CD4-positive, alpha-beta T cell treated with Interleukin-4 for 1 hour (primary cell): ENCODE results near the gene CIBAR2.

Source experiments
- DNase-seq, 2 donors: peaks; one replicate each; pipeline ENCODE4 v3.0.0-alpha.2; 2020 to 2022

Gene CIBAR2

DNA sequence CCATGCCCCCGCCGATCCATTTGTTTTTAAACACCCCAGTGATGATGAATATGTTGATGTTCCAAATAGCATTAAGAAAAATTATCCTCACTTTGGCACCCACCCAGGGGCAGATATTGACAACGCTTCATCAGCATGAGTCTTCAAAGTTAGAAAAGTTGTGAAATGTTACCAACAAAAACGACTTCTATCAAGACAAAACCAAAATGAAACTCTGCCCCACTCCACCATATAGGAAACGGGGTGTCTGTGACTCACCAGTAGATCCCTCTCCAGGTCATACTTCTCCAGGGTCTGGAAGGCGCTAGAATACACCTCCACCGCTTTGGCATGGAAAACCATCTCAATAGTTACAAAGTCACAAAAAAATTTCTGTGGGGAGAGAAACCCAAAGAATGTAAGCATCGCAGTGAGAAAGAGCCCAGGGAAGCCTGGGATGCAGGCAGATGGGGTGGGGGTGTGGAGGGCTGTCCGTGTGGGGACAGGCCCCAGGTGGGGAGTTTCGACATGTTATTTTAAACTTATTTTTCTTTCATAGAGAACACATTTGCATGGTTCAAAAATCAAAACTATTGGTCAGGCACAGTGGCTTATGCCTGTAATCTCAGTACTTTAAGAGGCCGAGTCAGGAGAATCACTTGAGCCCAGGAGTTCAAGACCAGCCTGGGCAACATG lies 10.2 kb downstream of the CIBAR2 start:
- no peak for DNase-seq

DNA sequence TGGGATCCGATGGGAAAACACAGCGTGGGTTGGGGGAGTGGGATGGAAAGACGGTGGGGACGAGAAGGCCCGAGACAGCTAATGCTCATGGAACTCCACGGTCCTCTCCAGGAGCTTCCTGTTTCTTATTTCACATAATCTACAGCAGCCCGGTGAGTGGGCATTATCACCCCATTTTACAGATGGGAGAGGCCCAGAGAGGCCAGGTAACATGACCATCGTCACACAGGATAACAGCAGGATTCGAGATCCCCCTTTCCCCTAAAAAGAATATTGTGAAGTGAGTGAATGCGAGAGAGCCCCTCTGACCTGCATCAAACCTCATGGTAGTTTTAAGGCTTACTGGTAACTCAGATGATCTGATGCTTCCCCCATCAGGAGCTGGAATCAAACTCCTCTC lies 12.0 kb downstream of the CIBAR2 start:
- no peak for DNase-seq

DNA sequence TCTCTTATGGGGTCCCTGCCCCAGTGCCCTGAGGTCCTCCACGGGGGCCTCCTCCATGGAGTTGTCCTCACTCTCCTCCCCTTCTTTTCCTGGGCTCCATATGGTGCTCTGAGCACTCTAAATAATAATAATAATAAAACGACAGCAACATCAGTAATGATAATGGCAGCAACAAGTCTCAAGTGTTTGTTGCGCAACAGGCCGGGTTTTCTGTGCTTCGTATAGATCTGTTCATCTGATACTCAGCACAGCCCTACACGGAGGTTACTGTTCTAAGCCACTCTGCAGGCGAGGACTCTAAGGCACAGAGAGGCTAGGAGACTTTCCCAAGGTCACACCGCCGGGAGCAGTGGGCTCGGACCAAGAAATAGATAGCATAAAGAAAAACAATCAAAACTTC lies 13.7 kb downstream of the CIBAR2 start:
- no peak for DNase-seq

DNA sequence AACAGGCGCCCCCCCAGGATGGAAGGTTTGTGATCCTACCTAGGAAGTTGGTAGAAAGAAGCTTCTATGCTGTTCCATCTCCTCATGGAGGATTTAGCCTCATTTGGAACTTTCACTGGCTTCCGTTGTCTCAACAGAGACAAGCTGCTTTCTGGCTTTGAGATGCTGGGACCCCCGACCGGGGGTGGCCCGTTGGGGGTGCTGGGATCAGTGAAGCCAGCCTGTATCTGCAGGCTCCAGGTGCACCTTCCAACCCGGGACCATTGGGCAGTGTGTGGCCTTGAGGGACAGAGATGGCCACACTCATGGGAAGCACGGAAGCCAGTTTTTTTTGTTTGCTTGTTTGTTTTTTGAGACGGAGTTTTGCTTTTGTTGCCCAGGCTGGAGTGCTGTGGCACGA lies 15.4 kb downstream of the CIBAR2 start:
- no peak for DNase-seq

DNA sequence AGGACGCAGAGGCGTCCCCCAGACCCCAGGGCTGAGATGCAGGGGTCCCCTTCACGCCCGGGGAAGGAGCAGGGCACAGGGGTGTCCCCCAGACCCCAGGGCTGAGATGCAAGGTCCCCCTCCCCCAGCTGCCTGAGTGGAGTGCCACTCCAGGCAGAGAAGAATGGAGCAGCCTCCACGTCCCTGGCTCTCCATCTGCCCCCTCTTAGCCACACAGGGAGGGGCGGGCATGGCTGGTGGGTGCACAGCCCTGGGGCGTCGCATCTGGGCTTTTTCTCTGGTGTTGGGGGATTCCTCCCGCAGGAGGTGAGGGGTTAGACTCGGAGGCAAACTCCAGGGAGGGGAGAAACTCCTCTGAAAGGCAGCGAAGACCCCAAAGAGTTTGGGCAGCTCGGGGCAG lies 17.5 kb downstream of the CIBAR2 start:
- no peak for DNase-seq

DNA sequence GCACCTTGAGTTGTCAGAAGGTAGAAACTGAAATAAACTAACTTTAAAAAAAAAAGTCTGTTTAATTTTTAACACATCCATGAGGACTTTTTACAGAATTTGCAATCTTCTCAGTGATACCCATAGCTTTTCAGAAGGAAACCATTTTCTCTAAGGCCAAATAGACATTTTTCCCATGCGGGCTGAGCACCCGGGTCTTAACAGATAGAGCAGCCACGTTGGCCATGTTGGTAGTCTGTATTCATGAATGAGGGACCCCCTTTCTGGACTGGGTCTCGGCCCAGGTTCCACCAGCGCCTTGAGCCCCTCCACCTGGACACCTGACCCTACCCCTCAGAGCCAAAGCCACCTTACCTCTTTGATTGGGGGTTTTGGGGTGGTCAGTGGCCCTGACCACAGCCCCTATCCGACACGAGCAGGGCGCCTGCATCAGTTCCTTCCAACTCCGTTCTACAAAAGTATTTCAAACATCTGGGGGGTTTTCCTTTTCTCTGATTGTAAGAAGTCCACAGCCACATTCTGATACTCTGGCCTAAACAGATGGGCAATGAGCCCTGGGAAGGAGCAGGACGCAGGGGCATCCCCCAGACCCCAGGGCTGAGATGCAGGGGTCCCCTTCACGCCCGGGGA lies 18.0 kb downstream of the CIBAR2 start:
- DNase-seq, result no peak

DNA sequence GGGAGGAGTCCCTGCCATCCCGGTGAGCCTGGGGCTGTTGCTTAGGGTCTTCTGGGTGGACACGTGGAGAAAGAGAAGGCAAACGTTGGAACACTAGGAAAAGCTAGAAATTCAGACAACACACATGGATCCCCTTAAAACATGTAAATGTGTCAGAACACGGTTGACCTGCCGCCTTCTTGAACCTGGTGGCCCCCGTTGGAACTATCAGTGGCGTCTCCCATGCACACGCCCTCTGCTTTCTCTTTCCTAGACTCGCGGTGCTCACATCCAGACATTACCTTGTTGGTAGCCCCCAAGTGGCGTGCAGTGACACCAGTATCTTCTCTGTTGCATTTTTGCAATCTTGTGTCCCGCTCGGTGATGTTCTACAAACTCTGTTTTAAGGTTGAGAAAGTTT lies 18.6 kb downstream of the CIBAR2 start:
- DNase-seq, result no peak

DNA sequence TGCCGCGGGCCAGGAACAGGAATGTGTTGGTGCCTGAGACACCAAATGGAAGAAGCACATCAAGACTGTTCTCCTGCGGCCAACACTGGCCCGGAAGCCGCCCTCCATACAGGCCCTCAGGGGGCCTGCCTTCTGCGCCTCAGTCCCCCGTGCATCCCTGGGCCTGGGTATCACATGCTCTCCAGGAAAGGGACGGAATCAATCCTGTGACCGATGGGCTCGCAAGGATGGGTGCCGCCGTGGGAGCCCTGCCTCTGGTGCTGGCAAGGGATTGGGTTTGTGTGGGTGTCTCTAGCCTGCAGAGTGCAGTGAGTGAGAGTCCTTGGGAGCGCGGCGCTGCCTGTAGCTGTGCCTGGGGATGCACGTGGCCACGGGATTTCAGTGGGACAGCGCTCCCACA lies 19.4 kb downstream of the CIBAR2 start:
- no peak for DNase-seq

DNA sequence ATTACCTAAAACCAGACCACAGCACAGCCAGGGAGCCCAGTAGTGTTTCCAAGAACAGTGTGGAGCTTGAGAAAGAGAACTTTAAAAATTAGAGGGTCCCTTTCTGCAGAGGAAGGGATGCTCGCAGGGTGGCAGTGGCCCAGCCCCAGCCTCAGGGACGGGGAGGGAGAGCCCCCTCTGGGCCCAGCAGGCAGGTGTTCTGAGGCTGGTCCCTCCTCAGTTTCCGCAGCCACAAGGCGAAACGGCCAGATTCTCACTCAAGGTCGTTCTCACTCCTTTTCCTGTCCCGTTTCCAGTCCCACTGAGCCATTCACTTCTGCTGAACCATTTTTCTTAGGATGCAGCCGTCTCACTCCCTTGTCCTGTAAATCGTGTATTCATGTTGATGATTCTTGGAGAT lies 20.0 kb downstream of the CIBAR2 start:
- DNase-seq, result no peak

DNA sequence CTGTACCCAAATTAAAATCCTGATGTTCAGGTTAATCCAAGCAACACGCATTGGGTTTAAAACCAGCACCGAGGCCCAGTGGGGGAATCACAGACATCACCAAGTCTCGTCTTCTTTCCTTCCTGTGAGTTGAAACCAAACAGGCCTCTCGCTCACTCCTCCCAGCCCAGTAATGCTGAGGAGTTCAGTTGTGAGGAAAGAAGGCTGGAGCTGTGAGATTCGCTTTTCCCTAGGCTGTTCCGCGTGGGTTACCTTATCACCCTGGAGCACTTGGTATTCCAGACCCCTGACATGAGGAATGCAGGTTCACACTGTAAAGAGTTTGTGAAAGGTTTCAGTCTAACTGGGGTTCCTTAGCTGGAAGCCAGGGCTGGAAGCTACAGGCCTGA lies 20.8 kb downstream of the CIBAR2 start:
- no peak for DNase-seq

DNA sequence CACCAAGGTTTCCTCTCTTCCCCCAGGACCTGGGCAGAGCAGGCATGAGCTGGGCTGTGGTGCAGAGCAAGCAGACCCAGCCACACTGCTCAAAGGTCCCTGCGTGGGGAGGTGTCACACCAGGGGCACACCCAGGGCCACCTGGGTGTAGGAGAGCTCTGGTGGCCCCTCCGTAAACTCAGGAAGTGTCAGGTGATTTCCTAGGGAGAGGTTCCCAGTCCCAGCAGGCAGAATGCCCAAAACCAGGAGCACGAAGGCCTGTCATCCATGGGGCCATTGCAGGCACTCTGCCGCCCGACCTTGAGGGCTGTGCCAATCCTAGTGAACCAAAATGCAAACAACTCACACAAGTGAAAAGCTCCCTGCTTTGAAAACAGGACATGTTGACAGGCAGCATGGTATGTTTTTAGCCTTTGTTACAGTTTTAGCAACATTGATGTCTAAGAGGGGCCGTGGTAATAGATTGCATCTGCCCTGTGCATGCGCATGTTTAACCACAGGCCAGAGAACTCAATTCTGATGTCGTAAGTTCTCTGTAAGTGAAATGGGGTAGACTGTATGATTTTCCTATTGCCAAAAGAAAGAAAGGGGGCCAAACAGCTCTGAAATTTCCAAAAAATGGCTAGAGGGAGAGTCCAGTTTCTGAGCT lies 21.3 kb downstream of the CIBAR2 start:
- DNase-seq, result no peak

DNA sequence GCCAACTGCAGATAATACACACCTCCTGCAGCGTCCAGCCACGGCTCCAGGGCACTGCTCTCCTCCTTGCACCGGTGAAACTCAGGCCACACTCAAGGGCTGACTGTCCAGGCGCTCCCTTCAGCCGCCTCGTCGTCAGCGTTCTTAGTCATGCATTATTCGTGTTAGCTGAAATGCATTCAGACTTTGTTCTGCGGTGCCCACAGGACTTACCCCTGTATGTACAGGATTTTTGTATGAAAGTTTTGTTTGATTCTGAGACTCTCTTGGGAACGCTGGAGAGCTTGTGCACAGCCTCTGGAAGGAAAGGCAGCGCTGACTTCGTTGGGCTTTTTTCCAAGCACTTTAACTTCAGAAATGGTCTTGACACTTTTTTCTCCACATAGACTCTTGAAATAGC lies 22.1 kb downstream of the CIBAR2 start:
- no peak for DNase-seq

DNA sequence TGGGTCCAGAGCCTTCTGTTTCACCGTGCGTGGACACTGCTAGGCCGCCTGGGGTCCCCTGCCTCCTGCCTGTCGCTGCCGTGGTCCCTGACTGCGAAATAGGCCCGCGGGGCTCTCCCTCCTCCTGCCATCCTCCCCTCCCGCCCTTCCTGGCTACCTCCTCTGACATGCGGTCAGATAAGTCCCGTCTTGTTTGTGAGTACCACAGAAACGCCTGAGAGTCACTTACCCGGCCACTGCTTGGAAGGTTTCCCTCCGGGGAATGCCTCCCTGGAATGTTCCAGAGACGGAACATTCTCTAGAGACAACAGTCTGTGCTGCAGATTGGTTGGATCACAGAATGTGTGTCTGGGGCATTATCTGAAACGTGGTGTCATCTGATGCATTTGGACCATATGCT lies 22.7 kb downstream of the CIBAR2 start:
- DNase-seq, result no peak

DNA sequence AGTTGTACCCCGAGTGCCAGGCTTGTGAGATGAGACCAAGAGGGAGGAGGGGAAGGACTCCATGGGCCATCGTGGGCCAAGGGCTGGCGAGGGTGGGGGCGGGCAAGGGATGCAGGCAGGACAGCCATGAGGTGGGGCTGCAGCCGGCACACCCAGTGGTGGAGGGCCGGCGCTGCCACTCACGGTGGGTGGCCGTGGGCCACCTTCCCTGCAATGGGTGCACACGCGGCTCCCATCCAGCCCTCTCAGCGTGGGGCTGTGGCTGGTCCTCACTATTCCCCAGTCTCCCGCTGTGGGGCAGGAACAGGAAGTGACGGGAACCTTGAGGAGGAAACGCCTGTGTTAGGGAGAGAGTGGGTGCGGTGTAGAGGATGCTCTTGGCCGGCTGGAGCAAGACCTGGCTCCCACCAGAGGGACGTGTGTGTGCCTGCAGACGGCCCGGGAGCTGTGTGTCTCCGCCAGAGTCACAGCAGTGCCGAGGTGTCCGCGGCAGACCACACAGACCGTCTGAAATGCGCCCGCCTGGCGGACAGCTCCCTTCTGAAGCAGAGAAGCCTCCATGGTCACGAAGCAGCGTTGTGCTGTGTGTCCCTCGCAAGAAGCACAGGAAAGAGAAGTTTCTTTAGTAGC lies 23.6 kb downstream of the CIBAR2 start:
- DNase-seq, result no peak

DNA sequence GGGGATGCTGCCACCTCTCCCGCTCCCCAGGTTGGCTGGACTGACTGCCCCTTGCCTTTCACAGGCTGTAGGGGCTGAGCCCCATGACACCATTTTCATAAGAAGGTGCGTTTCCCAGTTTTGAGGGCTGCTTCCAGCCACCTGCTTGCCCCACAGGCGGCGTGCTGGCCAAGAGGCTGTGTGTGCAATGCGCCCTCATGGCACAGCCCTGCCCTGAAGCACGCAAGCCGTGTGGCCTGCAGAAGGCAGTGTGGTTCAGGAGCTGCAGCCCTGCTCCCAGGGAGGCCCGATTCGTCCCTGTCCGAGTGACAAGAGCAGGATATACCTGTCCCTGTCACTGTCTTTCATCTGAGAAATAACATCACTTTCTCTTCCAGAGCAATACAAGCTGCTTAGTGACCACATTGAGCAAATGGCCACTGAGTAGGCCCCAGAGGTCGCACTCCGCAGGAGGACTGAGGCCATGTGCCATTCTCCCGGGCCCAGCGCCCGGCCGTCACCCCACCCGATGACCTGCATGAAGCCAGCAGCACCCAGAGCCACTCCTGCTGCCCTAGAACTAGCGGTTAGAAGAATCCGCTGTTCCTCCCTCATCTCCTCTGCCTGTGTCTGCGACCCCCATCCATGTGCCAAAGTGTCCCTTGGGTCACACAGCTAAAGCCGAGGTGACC lies 24.2 kb downstream of the CIBAR2 start:
- DNase-seq, result no peak

DNA sequence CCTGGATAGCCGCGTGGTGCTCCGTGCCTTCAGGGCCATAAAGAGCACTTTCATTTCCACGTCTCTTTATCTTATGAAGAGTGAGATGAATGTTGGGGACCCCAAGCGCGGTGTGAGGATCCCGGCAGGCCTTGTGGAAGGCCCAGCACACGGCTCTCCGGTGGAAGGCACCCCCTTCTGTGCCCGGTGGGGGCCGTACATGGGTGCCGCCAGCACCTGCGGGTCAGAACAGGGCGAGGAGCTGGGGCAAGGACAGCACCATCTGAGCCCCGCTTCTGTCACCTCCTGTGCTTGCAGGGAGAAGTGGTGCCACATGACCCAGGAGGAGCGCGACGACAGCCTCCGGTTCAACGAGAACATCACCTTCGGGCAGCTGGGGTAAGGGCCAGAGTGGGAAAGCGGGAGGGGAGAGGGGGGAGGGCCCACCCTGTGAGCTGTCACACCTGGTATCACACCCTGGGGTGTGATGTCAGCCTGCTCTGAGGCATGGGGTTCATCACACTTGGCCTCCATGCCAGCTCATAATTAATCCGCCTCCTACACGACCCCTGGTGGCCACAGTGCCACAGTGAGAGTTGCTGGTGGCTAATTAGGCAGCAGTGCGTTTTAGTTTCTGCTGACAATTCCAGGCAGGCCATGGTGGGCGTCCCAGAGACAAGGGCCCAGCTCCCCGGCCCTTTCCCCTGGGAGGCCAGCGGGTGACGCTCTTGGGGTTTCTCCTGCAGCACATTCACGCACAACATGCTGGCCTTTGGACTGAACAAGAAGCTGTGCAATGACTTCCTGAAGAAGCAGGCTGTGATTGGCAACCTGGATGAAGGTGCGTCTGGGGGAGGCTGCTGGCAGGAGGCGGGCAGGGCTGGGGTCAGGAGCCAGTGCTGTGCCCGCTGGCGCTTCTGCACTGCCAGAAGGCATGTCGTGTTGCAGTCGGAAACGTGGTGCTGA lies 25.7 kb downstream of the CIBAR2 start:
- peak; percentile 78 to 80 for DNase-seq

DNA sequence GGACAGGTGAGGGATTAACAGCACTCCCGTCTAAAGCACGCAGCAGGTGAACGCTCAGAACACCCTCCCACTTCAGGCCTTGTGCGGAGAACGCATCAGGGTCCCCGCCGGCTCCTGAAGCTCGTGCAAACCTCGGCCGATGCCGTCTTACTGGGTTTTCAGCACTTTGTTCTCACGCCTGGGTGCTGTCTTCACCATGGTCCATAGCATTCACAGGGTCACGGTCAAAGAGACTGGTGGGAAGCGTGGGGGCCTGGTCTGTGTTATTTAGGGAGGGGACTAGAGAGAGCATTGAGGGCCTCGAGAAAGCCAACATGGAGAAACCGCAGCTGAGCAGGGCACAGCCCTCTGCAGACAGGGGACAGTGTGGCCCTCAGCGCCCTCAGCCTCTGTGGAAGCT lies 26.6 kb downstream of the CIBAR2 start:
- no peak for DNase-seq

DNA sequence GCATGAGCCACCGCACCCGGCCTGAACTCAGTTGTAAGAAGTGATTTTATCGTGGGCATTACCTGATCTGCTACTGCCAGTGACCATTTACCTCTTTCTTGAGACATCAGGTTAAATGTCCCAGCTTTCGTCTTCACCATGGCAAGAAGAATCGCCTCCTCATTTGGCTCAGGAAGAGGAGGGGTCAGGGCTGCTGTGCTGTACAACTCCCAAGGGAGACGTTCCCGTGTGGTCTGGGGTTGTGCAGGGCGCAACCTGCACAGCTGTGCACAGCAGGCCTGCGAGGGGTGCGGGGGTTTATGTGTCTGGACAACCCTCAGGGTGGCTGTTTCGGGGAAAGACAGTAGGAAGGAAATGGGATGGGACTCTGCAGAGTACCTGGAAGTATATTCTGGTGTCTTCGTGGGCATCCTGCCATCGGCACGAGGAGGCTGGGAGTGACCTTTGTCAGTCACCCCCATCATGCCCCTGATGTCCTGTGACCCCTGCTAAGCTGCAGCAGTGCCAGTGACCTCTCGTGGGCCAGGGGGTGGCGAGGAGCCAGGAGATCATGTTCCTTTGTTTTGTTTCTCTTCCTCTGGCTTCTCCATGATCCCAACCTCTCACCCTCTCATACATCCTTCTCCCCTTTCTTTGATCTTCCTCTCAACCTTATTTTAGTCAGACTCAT lies 27.3 kb downstream of the CIBAR2 start:
- no peak for DNase-seq

DNA sequence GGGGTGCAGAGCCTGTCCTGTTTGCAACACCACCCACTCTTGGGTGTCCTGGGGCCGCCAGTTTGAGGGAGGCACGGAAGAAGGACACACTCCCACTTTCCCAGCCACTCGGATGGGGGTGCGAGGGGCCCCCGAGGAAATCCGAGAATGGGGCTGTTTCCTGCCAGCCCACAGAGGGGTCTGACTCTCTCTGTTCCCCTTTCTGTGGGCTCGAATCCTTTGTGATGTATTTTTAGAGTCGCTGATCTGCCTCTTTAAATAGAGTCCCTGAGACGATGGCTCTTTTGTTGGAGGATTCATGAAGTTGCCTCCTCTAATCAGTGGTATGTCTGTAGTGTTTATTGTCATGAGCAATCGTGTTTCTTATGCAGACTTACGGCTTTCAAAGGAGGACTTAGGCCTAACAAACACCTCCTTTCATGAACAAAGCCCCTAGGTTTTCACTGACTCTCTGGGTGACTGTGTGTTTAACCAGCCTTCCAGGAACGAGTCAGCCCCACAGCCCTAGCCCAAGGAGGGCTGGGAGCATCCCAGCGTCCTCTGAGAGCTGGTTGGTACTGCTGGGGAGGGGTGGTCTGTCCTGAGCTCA lies 29.1 kb downstream of the CIBAR2 start:
- no peak for DNase-seq

DNA sequence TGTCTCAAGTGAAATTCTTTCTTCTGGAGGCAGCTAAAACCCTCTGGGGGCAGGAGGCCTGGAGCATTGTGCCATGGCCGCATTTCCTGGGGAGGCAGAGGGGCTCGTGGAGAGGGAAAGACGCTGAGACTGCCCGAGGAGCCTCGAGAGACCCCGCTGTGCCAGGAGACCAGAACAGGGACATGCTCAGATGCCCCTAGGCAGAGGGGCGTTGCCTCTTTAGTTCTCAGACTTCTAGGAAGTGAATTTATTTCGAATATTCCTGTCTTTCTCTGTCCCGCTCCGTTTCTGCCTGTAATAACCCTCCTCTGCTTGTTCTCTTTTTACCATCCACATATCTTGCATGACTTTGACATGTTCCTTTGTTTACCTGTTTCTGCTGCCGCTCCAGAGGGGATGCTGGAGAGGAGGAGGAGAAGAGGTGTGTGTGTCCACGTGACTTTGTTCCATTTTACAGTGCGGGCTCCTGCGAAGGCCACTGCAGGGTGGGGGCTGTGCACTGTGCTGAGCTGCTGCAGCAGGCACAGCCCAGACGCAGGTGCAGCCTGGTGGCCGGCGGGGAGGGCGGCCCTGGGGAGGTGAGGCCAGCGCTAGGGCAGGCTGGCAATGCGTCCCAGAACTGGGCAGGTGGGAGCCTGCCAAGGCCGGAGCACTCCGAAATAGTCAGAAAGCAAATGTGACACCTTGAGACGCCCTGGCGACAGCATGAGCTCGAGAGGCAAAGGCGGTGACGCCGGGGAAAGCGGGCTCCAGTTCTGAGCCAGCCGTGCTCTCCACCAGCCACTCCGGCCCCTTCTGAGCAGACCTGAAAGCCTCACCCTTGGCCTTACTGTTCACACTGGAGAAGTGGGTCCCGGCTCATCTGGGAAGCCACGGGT lies 29.9 kb downstream of the CIBAR2 start:
- DNase-seq, result no peak
